Endothelial cell of umbilical vein (primary cell): ENCODE results near the gene B3GNT9. TPM values are rescaled to one million over a fixed set of nuclear protein-coding genes. Genes with fewer than 3 reads are reported as not detected.

Experiments used
- BruUV-seq: library from RNA; stranded (reverse); fragments of 400-500 nt; replicated peaks from 2 replicates; lab custom pipeline; 2021; lab: Mats Ljungman, UMichigan
- CTCF ChIA-PET: fragments of 300-600, 350-600 bp; sonication (Branson Sonifier 250); formaldehyde crosslinking; loops from one replicate; lab custom pipeline; 2021; ENCODE audit warnings: antibody characterized with exemption, inconsistent platforms; lab: Charles Lee
- POLR2A ChIA-PET: fragments of 300-600, 350-600 bp; sonication (Branson Sonifier 250); formaldehyde crosslinking; loops from one replicate; lab custom pipeline; 2021; ENCODE audit warnings: antibody characterized with exemption, inconsistent platforms; lab: Charles Lee
- DNase-seq: peaks from one replicate; pipeline ENCODE4 v3.0.0-alpha.2; 2011; ENCODE audit warnings: low read depth, low spot score
- FAIRE-seq: peaks from 2 replicates; lab custom pipeline; 2011; peaks lifted over from hg19 to GRCh38; lab: Jason Lieb, UNC
- H2AFZ ChIP-seq: 2 replicates; pipeline ENCODE4 v1.6.0; 2012; ENCODE audit warnings: low read depth, low read length, control low read depth, inconsistent platforms
- H3K27ac ChIP-seq: 2 replicates; pipeline ENCODE4 v1.5.1; 2011; ENCODE audit warnings: low read depth, mild to moderate bottlenecking, control low read depth, low read length, moderate library complexity; ENCODE audit not compliant: insufficient read depth
- H3K27me3 ChIP-seq, 2 experiments: 2 replicates each; pipeline versions ENCODE4 v1.6.0 to v1.6.1; 2011; ENCODE audit warnings: low read length in 2 of 2, mixed read lengths in 1 of 2; ENCODE audit not compliant: control insufficient read depth in 2 of 2, insufficient read depth in 2 of 2
- H3K36me3 ChIP-seq, 2 experiments: 2 replicates in 1 of 2; 3 replicates in 1 of 2; pipeline ENCODE4 v1.5.1; 2011; ENCODE audit warnings: low read length in 2 of 2, mild to moderate bottlenecking in 1 of 2, moderate library complexity in 1 of 2; ENCODE audit not compliant: control insufficient read depth in 2 of 2, insufficient read depth in 2 of 2; ENCODE audit errors: extremely low read depth in 1 of 2
- H3K4me1 ChIP-seq: 3 replicates; pipeline ENCODE4 v1.5.1; 2011; ENCODE audit warnings: mild to moderate bottlenecking, low read length; ENCODE audit not compliant: control insufficient read depth, insufficient read depth; ENCODE audit errors: extremely low read depth
- H3K4me2 ChIP-seq: 2 replicates; pipeline ENCODE4 v1.6.1; 2011; ENCODE audit warnings: low read length, control low read depth, mixed read lengths; ENCODE audit not compliant: insufficient read depth
- H3K4me3 ChIP-seq, 3 experiments: fragments of 200-600 bp in 1 of 3; sonication (generic), shearing (Covaris generic) in 1 of 3; replicated peaks in 1 of 3; 2 replicates each; pipeline ENCODE4 v1.5.1; 2011 to 2016; ENCODE audit warnings: control low read depth in 3 of 3, low read length in 3 of 3, mild to moderate bottlenecking in 2 of 3, inconsistent platforms in 1 of 3, low read depth in 1 of 3, moderate library complexity in 1 of 3; ENCODE audit not compliant: insufficient read depth in 1 of 3
- H3K79me2 ChIP-seq: 2 replicates; pipeline ENCODE4 v1.6.0; 2012; ENCODE audit warnings: low read length, inconsistent platforms; ENCODE audit not compliant: control insufficient read depth, insufficient read depth
- H3K9ac ChIP-seq: replicated peaks from 2 replicates; pipeline ENCODE3; 2011; ENCODE audit warnings: low read length, control low read depth; ENCODE audit not compliant: insufficient read depth; ENCODE audit errors: extremely low read depth
- H3K9me1 ChIP-seq: replicated peaks from 3 replicates; pipeline ENCODE4 v1.6.0; 2011; ENCODE audit warnings: mild to moderate bottlenecking, low read length; ENCODE audit not compliant: control insufficient read depth, insufficient read depth; ENCODE audit errors: extremely low read depth
- H3K9me3 ChIP-seq: replicated peaks from 2 replicates; pipeline ENCODE4 v1.5.1; 2012; ENCODE audit warnings: low read length, inconsistent platforms; ENCODE audit not compliant: control insufficient read depth, insufficient read depth
- H4K20me1 ChIP-seq: replicated peaks from 2 replicates; pipeline ENCODE3; 2011; ENCODE audit warnings: mild to moderate bottlenecking, low read length; ENCODE audit not compliant: control insufficient read depth, insufficient read depth; ENCODE audit errors: extremely low read depth
- CTCF ChIP-seq, 2 donors: IDR thresholded peaks; 1 replicate in 1 of 2; 2 replicates in 1 of 2; pipeline ENCODE4 v1.5.1; 2011; ENCODE audit warnings: low read length in 2 of 2, mild to moderate bottlenecking in 2 of 2, moderate library complexity in 2 of 2, control low read depth in 1 of 2, inconsistent platforms in 1 of 2, low read depth in 1 of 2; ENCODE audit not compliant: insufficient read depth in 1 of 2; ENCODE audit errors: extremely low read depth in 1 of 2
- FOS ChIP-seq: IDR thresholded peaks from 2 replicates; pipeline ENCODE4 v1.6.1; 2011; ENCODE audit warnings: mild to moderate bottlenecking, low read length, moderate library complexity, borderline replicate concordance; ENCODE audit not compliant: insufficient read depth
- GATA2 ChIP-seq: IDR thresholded peaks from 2 replicates; pipeline ENCODE4 v1.7.0; 2011; ENCODE audit warnings: low read depth, mild to moderate bottlenecking, moderate library complexity, mixed read lengths, low read length; ENCODE audit not compliant: insufficient read length, insufficient read depth
- MYC ChIP-seq: IDR thresholded peaks from one replicate; pipeline ENCODE4 v1.6.1; 2011; ENCODE audit warnings: mild to moderate bottlenecking, low read depth, low read length
- POLR2A ChIP-seq: IDR thresholded peaks from 2 replicates; pipeline ENCODE4 v1.6.1; 2012; ENCODE audit warnings: low read depth, mild to moderate bottlenecking, control low read depth, low read length
- dilution Hi-C: fragments of 300-500 bp; cut with MboI; formaldehyde crosslinking; loops from one replicate; pipeline ENCODE4 v1.15.0; 2019; ENCODE audit warnings: low sequenced_read_pairs; ENCODE audit not compliant: extremely low pct_ligation_motif_present
- intact Hi-C: fragments of 100-400 bp; cut with micrococcal nuclease; formaldehyde crosslinking; loops from one replicate; pipeline ENCODE4 v1.10.0; 2022
- polyA plus RNA-seq, 4 experiments: library from polyadenylated mRNA; depleted of rRNA in 3 of 4; stranded (reverse) in 3 of 4; unstranded in 1 of 4; fragments of >200 nt; gene quantifications; 2 replicates each; pipeline versions ENCODE4 v1.2.1 to v1.2.3, GENCODE V29; 2011 to 2012; ENCODE audit warnings: missing spikeins in 1 of 4
- total RNA-seq: library from RNA; stranded (reverse); gene quantifications from 2 replicates; pipeline ENCODE4 v1.2.3, GENCODE V29; 2021

The B3GNT9 gene
- total and polyA plus RNA-seq, 2 donors (not counting 3 experiments of a cell fraction or from before 2014, with no cell fraction given) = 4.0 to 6.4 TPM

DNA sequence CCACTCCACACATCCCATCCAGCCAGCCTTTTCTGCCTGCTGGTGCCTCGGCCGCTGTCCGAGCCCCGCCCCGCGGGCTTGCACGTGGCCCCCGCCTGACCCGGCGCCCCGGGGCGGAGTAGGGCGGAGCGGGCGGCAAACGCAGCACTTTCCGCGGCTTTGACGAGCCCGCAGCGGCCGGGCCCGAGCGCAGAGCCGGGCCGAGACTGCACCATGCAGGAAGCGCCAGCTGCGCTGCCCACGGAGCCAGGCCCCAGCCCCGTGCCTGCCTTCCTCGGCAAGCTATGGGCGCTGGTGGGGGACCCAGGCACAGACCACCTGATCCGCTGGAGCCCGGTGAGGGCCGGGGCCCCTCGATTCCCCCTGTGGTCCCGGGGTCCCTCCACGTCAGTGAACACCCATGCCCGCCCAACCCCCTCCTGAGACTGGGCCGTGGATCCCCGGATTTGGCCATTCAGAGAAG is 13.8 kb upstream of the B3GNT9 start, which contains the start of gene HSF4:
Gene HSF4 (plus strand): TSS at position 147 of the 463 bp plus-strand sequence. CDS start 67 bp downstream, at position 214.
- peaks cover 18% of the 10 kb centered on the region for H3K4me1 ChIP-seq
- POLR2A ChIA-PET = interaction anchor here (0.8 kb wide), 1 partner anchor 64 kb away, joined by 5 read pairs; no protein-coding TSS in a partner anchor
- H3K9ac ChIP-seq = no peak within 1 kb of the TSS
- peaks cover 36 to 46% of the 10 kb centered on the region in 2 experiments for H3K27me3 ChIP-seq
- intact Hi-C loops = no loop called here
- H3K4me2 ChIP-seq = peak within 1 kb of the TSS; percentile 43
- H3K79me2 ChIP-seq = no peaks in the 10 kb centered on the region
- DNase-seq (no peak), FAIRE-seq (no peak)
- H3K9me1 ChIP-seq = no peaks in the 10 kb centered on the region
- no peaks in the 10 kb centered on the region for H4K20me1 ChIP-seq
- TF ChIP-seq GATA2 (no peak), FOS (no peak), CTCF (IDR thresholded peaks at IDR 0.05; ENCODE audit: extremely low read depth in 1 of 2, insufficient read depth in 1 of 2, low read depth in 1 of 2, low read length in 2 of 2) (no peak), MYC (no peak), POLR2A (no peak)
- dilution Hi-C loops = no loop called here
- no peak within 1 kb of the TSS for H2AFZ ChIP-seq
- no peaks in the 10 kb centered on the region for H3K9me3 ChIP-seq
- H3K4me3 ChIP-seq = peak within 1 kb of the TSS in 1 of 3 experiments; percentile 8
- CTCF ChIA-PET = interaction anchor here (2.4 to 3.4 kb wide), 3 partner anchors 9 to 21 kb away, joined by 6 to 23 read pairs (median 15); no protein-coding TSS in a partner anchor
- no peaks in the 10 kb centered on the region for H3K36me3 ChIP-seq
- H3K27ac ChIP-seq = no peak within 1 kb of the TSS
- no TSS peak for BruUV-seq
